ENCODE data around the gene CYP1B1.
"Not testable (repeated sequence)": the region's sequence is repeated elsewhere in the genome, so short reads cannot be mapped to it uniquely, and the experiment has no call there.

The CYP1B1 gene

DNA sequence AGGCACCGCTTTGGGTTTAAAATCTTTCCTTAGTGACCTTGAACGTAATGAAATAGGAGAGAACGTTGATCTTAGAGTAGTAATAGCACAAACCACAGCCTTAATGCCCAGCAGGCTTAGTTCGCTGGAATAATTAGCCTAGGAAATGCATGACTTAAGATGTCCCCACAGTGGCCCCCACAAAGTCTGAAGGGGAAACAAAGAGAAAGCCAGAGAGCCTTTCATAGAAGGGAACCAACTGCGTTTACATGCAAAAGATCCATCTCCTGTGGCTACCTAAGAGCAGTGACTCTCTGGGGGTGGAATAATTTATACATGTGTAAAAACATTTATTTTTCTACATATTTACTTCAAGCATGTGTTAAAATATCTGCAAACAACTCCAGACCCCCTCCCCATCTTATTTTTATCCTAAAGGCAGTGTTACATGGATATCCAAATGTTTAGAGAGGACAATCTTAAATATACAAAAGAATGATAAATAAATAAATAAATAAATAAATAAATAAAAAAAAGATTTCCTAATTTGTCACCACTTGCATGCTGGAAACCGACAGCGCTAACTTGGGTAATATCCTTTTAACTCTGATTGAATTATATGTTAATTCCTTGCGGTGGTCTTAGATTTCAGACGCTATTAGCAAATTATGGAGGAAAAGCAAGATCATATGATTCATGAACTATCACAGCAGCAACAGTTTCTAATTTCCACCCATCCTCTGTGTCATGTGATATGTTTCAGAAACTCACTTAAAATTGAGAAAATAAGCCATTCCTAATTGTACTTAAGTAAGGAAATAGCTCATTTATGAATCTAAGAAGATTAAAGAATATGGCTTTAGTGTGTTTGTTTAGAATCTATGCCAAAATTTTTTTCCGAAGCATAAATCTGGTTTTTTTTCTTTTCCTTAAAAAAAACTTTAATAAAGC, 23.4 kb upstream of the CYP1B1 start:
- in situ Hi-C loops (cut with MboI; ENCODE audit: low sequenced_read_pairs) = no loop called here

GRCh38 chr2:38098421-38099098, 22.6 kb upstream of the CYP1B1 start:
- in situ Hi-C loops (cut with MboI; ENCODE audit: low sequenced_read_pairs) = no loop called here

DNA sequence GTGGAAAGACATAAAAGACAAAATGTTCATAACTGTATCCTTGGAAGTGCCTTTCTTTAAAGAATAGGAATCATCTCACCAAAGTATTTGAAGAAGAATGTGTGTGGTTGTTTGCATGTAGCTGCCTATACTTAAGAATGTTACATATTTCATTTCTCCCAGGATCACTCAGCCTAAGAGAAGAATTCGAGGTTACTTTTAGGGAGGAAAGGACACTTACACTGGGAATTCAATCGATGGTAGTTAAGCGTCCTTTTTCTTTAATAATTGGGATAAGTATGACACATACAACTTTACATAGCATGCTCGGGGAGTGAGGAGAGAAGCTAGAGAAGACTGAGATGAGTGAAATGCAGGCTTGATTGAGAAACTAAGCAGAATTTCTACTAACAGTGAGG, 22.0 kb upstream of the CYP1B1 start:
- in situ Hi-C loops (cut with MboI; ENCODE audit: low sequenced_read_pairs) = no loop called here

DNA sequence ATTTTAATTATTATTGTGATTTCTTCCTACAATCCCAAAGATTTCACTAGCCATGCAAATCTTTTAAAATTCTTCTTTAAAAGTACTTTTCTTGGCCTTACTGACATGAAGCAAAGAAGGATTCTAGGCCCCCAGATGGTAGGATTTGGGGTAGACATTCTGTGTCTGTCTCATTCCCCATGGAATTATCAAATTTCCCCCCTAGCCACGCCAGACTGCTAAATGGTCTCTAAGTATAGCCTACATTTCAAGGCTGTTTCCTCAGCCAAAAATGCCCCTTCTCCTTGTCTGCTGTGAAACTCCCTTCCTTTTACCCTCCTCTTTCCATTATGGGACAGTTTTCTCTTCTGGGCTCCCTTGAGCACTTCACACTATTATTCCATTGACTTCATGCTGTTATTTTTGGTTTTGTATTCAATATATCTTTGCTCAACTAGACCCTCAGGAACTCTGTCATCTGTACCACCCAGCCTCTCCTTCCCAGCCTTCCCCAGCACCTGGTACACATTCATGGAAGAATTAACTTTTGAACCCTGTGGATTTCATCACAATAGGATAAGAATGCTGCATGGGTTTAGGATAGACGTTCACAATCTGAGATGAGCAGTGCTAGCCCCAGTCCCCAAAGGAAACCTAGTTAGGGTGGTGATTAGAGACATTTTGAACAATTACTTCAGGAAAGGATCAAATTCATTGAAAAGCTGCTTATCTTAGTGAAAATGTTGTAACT, 21.5 kb upstream of the CYP1B1 start:
- in situ Hi-C loops (cut with MboI; ENCODE audit: low sequenced_read_pairs) = no loop called here

- in situ Hi-C loops (cut with MboI; ENCODE audit: low sequenced_read_pairs) = no loop called here
These were observed 20.3 kb upstream of the CYP1B1 start for GRCh38 chr2:38095996-38096861.

DNA sequence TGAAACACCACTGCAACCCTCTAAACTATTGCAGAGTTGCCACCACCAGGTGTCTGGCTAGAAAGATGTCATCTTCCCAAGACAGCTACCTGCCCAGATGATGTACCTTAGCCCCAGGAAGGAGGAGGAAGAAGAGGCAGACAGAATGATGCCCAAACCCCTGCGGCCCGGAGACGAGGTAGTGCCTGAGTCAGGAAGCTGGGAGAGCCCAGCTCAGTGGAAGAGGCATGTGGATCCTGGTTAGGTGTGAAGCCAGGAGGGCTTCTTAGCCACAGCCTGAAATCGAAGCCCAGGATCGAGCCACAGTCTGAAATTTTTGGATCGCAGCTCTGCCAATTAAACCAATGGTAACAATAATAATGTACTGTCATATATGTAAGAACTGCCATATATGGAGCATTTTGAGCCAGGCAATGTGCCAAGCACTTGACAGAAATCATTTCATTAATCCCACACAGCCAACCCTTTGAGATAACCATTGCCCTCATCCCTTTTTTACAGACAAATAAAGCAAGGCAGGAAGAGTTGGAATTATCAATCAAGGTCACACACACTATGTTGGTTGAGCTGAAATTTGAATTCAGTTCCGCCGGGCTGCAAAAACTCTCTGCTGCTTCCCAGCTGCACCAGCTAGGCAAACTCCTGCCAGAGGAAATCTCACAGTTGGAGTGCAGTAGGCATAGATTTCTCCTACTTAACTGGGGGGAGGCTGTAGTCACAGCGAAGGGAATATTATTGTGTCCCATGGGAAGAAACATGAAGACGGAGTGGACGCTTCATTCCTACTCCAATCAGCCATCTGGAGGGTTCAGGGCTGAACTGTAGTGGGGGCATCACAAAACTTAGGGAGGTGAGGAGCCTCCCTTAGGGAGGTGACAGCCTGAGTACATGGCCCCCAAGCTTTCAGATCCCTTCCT, 19.4 kb upstream of the CYP1B1 start:
- in situ Hi-C loops (cut with MboI; ENCODE audit: low sequenced_read_pairs) = no loop called here

DNA sequence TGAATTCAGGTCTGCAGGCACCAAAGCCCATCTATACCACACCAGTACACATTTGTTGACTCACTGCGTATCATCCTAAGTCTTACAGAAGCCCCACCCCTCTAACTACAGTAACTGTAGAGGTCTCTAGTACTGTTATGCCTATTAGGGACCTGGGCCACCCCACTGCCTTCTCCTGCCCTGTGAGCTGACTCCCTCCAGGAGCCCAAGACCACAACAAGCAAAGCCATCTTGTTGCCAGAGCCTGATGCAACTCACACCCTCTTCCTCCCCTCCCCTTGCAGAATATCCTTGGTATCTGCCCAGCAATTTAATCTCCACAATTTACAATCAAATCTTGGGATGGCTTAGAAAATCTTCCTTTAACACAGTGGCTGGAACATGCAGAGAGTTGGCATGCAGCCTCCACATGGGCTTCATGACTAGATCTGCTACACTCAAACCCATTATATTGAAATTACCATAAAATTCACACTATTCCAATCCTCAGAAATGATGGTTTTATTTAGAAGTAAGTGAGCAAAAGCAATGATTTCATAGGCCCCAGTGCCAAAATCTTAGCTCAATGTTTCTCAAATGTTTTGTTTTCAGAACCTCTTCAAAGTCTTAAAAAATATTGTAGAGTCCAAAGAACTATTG, 17.7 kb upstream of the CYP1B1 start:
- in situ Hi-C loops (cut with MboI; ENCODE audit: low sequenced_read_pairs) = no loop called here

DNA sequence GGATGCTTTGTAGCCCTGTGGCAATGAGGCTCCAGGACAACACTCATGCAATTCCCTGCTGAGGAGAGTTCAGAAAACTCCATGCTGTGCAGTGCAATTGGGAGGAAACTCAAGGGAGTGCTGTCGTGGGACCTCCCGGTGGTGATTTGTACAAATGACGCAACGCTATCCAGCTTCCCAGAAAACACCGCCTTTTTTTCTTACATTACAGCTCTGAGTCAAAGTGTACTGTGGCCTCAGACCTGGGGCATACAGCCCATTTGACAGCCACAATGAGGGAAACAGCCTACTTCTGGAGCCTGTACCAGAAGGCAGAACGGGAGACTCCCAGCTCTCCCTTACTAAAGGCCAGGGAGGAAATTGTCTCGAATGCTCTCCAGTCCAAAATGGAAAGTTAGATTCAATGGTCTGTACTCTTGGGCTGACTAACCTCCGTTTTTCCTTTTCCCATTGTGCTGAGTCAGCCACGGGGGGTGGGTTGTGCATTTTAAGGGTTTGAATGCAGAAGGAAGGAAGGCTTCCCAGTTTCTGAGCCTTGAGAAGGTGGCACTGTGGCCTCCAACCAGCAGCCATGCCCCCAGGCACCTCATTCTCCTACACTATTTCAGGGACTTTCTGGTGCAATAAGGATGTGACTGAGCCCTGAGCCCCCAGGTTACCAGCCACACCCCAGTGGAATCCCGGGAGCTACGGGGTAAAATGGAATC, 16.4 kb upstream of the CYP1B1 start:
- in situ Hi-C loops (cut with MboI; ENCODE audit: low sequenced_read_pairs) = no loop called here

DNA sequence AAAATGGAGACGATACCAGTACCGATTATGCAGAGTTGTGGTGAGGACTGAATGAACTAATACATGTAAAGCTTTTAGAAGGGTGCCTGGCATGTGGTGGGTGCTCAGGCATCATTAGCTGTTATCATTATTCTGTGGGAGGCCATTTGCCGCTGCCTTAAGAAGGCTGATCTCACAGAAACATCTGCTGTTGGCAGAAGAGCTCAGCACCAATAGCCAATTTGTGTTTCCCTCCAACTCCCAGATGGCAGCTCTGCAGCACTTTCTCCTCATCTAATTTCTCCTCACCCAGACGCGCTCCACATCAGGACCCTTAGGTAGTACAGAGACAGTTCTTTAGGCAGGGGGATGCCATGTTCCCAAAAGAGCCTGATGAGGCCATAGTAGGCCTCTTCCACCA, 15.8 kb upstream of the CYP1B1 start:
- in situ Hi-C loops (cut with MboI; ENCODE audit: low sequenced_read_pairs) = no loop called here

DNA sequence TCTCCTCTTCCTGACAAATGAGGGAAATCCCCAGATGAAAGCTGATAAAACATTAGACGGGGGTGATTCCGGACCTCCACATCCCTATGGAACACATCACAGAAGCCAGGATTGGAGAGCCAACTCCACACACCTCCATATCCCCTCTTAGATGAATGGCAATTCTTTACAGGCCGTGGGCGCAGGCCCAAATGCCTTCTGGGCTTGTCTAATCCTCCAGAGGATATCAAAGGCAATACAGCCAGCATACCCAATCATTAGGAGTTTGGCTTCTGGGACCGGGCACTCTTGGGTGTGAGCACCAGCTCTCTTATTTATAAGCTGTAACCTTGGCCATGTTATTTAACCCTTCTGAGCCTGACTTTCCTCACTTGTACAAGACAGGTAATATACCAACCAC, 15.0 kb upstream of the CYP1B1 start:
- in situ Hi-C loops (cut with MboI; ENCODE audit: low sequenced_read_pairs) = no loop called here

GRCh38 chr2:38090212-38090611, 14.3 kb upstream of the CYP1B1 start:
- in situ Hi-C loops (cut with MboI; ENCODE audit: low sequenced_read_pairs) = not testable (repeated sequence)

- in situ Hi-C loops (cut with MboI; ENCODE audit: low sequenced_read_pairs) = not testable (repeated sequence)
These were observed 10.2 kb upstream of the CYP1B1 start for GRCh38 chr2:38085998-38086698.

DNA sequence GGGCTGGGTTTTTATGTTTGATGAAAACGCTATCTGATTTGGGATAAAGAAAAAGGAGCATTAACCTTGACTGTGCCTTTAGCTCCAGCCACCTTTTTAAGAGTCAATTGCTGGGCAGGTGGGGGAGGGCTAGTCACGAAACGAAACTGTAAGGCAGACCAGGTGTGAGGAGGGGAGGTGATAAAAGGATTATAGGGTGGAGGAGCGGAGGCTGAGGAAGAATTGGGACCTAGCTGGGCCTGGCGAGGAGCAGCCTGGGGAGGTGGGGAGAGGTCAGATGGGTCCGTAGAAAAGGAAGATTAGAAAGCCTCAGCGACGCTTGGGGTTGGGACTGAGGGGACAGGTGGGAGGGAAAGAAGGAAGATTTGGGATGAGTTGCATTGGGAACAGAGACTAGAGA, 8.6 kb upstream of the CYP1B1 start:
- in situ Hi-C loops (cut with MboI; ENCODE audit: low sequenced_read_pairs) = not testable (repeated sequence)

GRCh38 chr2:38082727-38083126, 6.8 kb upstream of the CYP1B1 start:
- in situ Hi-C loops (cut with MboI; ENCODE audit: low sequenced_read_pairs) = not testable (repeated sequence)

- in situ Hi-C loops (cut with MboI; ENCODE audit: low sequenced_read_pairs) = no loop called here
These were observed 4.4 kb upstream of the CYP1B1 start for GRCh38 chr2:38080346-38080745.

GRCh38 chr2:38079116-38080052, 3.4 kb upstream of the CYP1B1 start:
- in situ Hi-C loops (cut with MboI; ENCODE audit: low sequenced_read_pairs) = no loop called here

DNA sequence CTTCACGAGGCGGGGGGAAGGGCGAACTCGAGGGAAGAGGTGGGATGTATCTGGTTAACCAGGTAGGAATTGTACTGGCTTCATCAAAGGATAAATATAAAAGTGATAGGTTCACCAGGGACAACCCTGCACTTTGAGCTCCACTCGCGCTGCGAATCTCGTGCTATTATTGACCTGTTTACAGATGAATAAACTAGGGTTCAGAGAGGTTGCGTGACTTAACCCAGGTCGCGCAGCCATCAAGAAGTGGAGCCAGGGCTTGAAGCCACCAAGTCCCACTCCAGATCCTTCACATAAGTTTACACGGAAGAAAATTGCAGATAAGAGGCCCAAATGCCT, 1.4 kb upstream of the CYP1B1 start:
- in situ Hi-C loops (cut with MboI; ENCODE audit: low sequenced_read_pairs) = no loop called here

Data from HL-60/S4 treated with retinoic acid at 250 ng/mL for 4 days and 3 days (cell line).